Measurements from ENCODE around the gene RFWD3. TPM values are rescaled to one million over a fixed set of nuclear protein-coding genes. Genes with fewer than 3 reads are reported as not detected.

RFWD3 gene
- total and polyA plus RNA-seq, 8 donors = 4.1 to 65.6 (median 12.5) TPM

GRCh38 chr16:74585846-74586443 is 80.7 kb downstream of the RFWD3 start:
- TF ChIP-seq POLR2AphosphoS5 (IDR thresholded peaks at IDR 0.05) (no peak), CTCF (IDR thresholded peaks at IDR 0.05) (no peak), EP300 (IDR thresholded peaks at IDR 0.05) (no peak), POLR2A (IDR thresholded peaks at IDR 0.05) (no peak)
- peaks cover 0 to 51% (median 26%) of the 10 kb centered on the region in 4 donors for H3K4me1 ChIP-seq
- no peaks in the 10 kb centered on the region for H3K27me3 ChIP-seq
- intact Hi-C loops (cut with DNase I; ENCODE audit: low total_unique reads) = no loop called here
- H3K9me3 ChIP-seq = no peaks in the 10 kb centered on the region
- no peak for DNase-seq
- no peak overlapping the region for H3K27ac ChIP-seq
- 87 to 98% (median 89%) methylated on average over 6 of the region's 6 CpGs for WGBS, 5 donors
- H3K36me3 ChIP-seq = peaks cover 0 to 8% (median 0%) of the 10 kb centered on the region in 4 donors
- H3K4me3 ChIP-seq = no peak overlapping the region

- H3K36me3 ChIP-seq = peaks cover 0 to 8% (median 0%) of the 10 kb centered on the region in 4 donors
- no peak overlapping the region for H3K27ac ChIP-seq
- H3K4me3 ChIP-seq = no peak overlapping the region
- no peak for DNase-seq
- WGBS, 5 donors = 88 to 91% (median 89%) methylated on average over 9 of the region's 9 CpGs
- no peak for TF ChIP-seq POLR2A (IDR thresholded peaks at IDR 0.05)
- TF ChIP-seq EP300 (IDR thresholded peaks at IDR 0.05) = no peak
- TF ChIP-seq POLR2AphosphoS5 (IDR thresholded peaks at IDR 0.05) = no peak
- no peaks in the 10 kb centered on the region for H3K27me3 ChIP-seq
- H3K4me1 ChIP-seq = peaks cover 0 to 51% (median 26%) of the 10 kb centered on the region in 4 donors
- H3K9me3 ChIP-seq = no peaks in the 10 kb centered on the region
- intact Hi-C loops (cut with DNase I; ENCODE audit: low total_unique reads) = no loop called here
Observed at GRCh38 chr16:74583926-74584666, 82.6 kb downstream of the RFWD3 start.

- TF ChIP-seq POLR2A (IDR thresholded peaks at IDR 0.05) (no peak), CTCF (IDR thresholded peaks at IDR 0.05) (no peak), EP300 (IDR thresholded peaks at IDR 0.05) (no peak), POLR2AphosphoS5 (IDR thresholded peaks at IDR 0.05) (no peak)
- intact Hi-C loops (cut with DNase I; ENCODE audit: low total_unique reads) = no loop called here
- no peak overlapping the region for H3K4me3 ChIP-seq
- no peaks in the 10 kb centered on the region for H3K27me3 ChIP-seq
- no peak overlapping the region for H3K27ac ChIP-seq
- peaks cover 4 to 52% (median 28%) of the 10 kb centered on the region in 4 donors for H3K4me1 ChIP-seq
- no peak for DNase-seq
- H3K36me3 ChIP-seq = peaks cover 0 to 3% (median 0%) of the 10 kb centered on the region in 4 donors
- WGBS, 5 donors = 89 to 97% (median 94%) methylated on average over 1 of the region's 1 CpG
- H3K9me3 ChIP-seq = no peaks in the 10 kb centered on the region
Observed at GRCh38 chr16:74582970-74583369, 83.7 kb downstream of the RFWD3 start.

- no peaks in the 10 kb centered on the region for H3K36me3 ChIP-seq
- TF ChIP-seq CTCF (IDR thresholded peaks at IDR 0.05) (no peak), POLR2A (IDR thresholded peaks at IDR 0.05) (no peak), EP300 (IDR thresholded peaks at IDR 0.05) (no peak), POLR2AphosphoS5 (IDR thresholded peaks at IDR 0.05) (no peak)
- no peaks in the 10 kb centered on the region for H3K9me3 ChIP-seq
- no peaks in the 10 kb centered on the region for H3K27me3 ChIP-seq
- no peak for DNase-seq
- no peak overlapping the region for H3K4me3 ChIP-seq
- peaks cover 4 to 54% (median 28%) of the 10 kb centered on the region in 4 donors for H3K4me1 ChIP-seq
- intact Hi-C loops (cut with DNase I; ENCODE audit: low total_unique reads) = no loop called here
- 73 to 89% (median 82%) methylated on average over 3 of the region's 3 CpGs for WGBS, 5 donors
- no peak overlapping the region for H3K27ac ChIP-seq
Observed at GRCh38 chr16:74580833-74581232, 85.8 kb downstream of the RFWD3 start.

All from stomach (tissue), 9 donors.